DMS53 treated with DMSO at 0.1 percent for 48 hours (cell line): ENCODE data around the gene CD22.

Experiments
- DNase-seq: peaks from one replicate; lab custom pipeline; 2025; ENCODE audit not compliant: unreplicated experiment; lab: John Stamatoyannopoulos, UW

CD22 gene

GRCh38 chr19:35313587-35313986 lies 15.4 kb upstream of the CD22 start:
- no peak for DNase-seq

GRCh38 chr19:35314031-35314430 lies 15.0 kb upstream of the CD22 start:
- no peak for DNase-seq

GRCh38 chr19:35314858-35315470 lies 14.0 kb upstream of the CD22 start:
- DNase-seq: no peak

DNA sequence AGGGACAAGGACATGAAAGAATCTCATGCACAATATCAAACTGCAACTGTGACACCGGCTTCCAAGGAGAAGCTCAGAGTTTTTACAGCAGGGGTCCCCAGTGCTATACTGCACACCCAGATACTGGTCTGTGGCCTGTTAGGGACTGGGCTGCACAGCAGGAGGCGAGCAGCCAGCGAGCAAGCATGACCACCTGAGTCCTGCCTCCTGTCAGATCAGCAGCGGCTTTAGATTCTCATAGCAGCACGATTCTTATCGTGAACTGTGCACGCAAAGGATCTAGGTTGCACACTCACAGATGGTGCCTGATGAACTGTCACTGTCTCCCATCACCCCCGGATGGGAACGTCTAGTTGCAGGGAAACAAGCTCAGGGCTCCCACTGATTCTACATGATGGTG lies 13.1 kb upstream of the CD22 start:
- DNase-seq: no peak

- DNase-seq: no peak
These were observed 12.4 kb upstream of the CD22 start for GRCh38 chr19:35316560-35316959.

GRCh38 chr19:35317464-35318043 lies 11.4 kb upstream of the CD22 start:
- DNase-seq: no peak

DNA sequence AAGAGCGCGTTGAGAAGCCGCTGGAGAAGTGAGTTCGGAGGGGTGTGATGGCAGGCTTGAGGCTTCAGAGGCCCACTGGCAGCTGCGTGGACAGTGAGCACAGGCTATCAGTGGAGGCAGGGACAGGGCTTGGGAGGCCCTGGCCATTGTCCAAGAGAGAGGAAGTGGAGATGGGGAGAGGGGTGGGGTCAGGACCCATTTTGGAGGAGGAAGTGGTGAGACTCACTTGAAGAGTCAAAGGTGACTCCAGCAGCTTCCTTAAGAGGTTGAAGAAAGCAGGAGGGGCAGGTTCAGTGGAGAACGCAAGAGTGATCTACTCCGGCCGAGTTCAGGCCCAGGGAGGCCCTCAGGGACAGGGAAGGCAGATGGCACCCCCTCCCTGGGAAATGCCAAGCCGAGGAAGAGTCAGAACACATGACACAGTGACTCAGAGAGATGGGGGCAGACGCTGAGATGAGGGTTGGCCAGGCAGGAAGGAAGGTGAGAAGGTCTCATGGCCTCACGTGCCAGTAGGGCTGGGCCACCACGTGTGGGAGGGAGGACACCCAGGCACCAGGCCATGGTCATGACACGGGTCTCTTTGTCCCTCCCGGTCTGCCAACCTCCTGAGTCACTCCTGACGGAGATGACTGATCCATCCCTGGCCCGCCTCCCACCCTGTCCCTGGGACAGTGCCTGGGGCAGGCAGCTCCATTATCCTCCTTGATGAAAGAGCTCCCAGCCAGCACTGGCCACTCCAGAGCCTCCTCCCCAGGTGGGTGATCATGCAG lies 10.1 kb upstream of the CD22 start:
- DNase-seq: no peak

GRCh38 chr19:35320065-35320713 lies 8.8 kb upstream of the CD22 start:
- DNase-seq: no peak

DNA sequence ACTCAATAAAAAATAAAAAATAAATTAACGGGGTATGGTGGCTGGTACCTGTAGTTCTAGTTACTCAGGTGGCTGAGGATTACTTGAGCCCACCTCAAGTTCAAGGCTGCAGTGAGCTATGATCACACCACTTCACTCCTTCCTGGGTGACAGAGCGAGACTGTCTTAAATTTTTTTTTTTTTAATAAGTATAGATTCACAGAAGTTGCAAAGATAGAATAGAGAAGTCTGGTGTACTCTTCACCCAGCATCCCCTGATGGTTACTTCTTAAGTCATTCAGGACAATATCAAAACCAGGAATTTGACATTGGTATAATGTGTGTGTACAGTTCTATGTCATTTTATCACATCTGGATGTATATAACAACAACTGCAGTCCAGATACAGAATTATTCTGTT lies 7.7 kb upstream of the CD22 start:
- no peak for DNase-seq

- DNase-seq: no peak
These were observed 7.0 kb upstream of the CD22 start for GRCh38 chr19:35322014-35322413.

DNA sequence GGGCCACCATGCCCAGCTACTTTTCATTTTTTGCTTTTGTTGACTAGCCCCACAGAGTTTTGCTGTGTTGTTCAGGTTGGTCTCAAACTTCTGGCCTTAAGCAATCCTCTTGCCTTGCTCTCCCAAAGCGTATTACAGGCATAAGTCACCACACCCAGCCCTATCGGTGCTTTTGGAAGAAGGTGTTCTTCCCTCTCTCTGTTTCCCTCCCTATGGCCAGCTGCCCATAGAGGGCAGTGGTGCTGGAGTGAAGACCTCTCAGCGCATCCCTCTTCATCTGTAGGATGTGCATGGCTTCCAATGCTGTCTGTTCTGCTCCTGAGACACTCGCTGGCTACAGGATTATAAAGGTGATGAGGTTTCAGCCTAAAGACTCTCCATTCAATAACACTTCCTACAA lies 1.3 kb upstream of the CD22 start:
- DNase-seq: no peak

DNA sequence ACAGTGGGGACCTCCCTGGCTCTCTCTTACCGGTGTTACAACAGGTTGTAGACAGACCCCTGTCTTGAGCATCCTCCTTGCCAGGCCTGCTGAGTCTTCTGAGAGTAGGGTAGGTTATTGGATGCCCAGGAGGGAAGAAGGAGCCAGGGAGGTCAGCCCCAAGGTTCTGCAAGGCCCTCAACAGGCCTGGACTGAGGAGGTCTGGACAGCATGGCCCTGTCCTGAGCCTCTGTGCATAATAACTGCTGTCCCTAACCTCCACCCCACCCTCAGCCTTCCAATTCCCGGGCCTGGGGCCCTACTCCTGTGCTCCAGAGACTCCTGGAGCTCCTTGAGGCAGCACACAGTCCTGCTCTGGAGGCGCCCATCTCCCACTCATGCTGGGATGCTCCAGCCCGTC lies 336 bp downstream of the CD22 start:
- DNase-seq: no peak

DNA sequence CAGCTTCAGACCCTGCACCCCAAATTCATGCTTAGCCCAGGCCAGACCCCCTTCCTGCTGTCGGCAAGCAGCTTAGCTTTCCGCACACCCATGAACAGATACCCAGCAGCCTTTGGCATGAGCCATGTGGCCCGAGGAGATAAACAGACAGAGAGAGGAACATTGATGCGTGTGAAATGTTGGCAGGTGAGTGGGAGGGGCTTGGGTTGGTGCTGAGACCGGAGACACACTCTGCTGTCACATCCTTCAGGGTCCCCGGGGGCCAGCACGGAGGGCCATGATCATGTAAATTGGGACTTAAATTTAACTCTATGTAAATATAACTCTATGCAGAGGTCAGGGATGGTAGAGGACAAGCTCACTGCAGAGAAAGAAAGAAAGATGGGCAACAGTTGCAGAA lies 1.5 kb downstream of the CD22 start:
- no peak for DNase-seq

DNA sequence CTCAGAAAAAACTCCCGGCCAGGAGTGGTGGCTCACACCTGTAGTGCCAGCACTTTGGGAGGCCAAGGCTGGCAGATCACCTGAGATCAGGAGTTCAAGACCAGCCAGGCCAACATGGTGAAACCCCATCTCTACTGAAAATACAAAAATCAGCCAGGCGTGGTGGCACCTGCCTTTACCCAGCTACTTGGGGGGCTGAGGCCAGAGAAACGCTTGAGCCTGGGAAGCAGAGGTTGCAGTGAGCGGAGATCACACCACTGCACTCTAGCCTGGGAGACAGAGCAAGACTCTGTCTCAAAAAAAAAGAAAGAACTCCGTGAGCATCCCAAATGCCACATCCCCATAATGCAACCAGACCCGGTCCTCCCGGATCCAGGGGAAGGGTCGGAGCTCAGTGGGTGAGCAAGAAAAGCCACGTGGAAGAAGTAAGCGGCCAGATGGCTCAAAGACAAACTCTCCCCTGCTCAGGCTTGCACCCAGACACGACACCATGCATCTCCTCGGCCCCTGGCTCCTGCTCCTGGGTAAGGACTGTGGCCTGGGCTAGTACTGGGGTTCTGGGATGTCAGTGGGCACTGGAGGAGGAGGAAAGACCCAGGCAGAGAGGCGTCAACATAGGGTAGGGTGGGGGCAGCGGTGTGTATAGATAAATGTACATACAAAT lies 2.7 kb downstream of the CD22 start:
- DNase-seq: no peak

- no peak for DNase-seq
These were observed 3.8 kb downstream of the CD22 start for GRCh38 chr19:35332817-35333216.

GRCh38 chr19:35334144-35334753 lies 5.3 kb downstream of the CD22 start:
- no peak for DNase-seq

GRCh38 chr19:35336166-35336955 lies 7.4 kb downstream of the CD22 start:
- no peak for DNase-seq

GRCh38 chr19:35337097-35337983 lies 8.4 kb downstream of the CD22 start:
- DNase-seq: no peak

GRCh38 chr19:35337984-35338296 lies 9.0 kb downstream of the CD22 start:
- no peak for DNase-seq
